ENCODE measurements around the gene PRDM15.

The PRDM15 gene

GRCh38 chr21:41851090-41851790, 27.9 kb downstream of the PRDM15 start:
- no peak for DNase-seq
- Histone ChIP-seq H3K36me3 (peaks cover 59% of the 10 kb centered on the region), H3K27me3 (ENCODE audit: insufficient read depth, low read depth, severe bottlenecking) (no peaks in the 10 kb centered on the region), H3K4me3 (ENCODE audit: low read depth, low read length) (no peak overlapping the region), H3K27ac (no peak overlapping the region), H3K9me3 (ENCODE audit: severe bottlenecking) (no peaks in the 10 kb centered on the region)
- no peak for TF ChIP-seq CTCF (IDR thresholded peaks at IDR 0.05; ENCODE audit: low read depth, low read length)

- no peaks in the 10 kb centered on the region for H3K9me3 ChIP-seq (ENCODE audit: severe bottlenecking)
- H3K27me3 ChIP-seq (ENCODE audit: insufficient read depth, low read depth, severe bottlenecking) = no peaks in the 10 kb centered on the region
- H3K36me3 ChIP-seq = peaks cover 59% of the 10 kb centered on the region
- DNase-seq = no peak
- TF ChIP-seq CTCF (IDR thresholded peaks at IDR 0.05; ENCODE audit: low read depth, low read length) = no peak
- no peak overlapping the region for H3K4me3 ChIP-seq (ENCODE audit: low read depth, low read length)
- H3K27ac ChIP-seq = no peak overlapping the region; the same call in 1 of the 2 replicates
These were observed 29.1 kb downstream of the PRDM15 start for GRCh38 chr21:41850085-41850484.

GRCh38 chr21:41848958-41849580, 30.1 kb downstream of the PRDM15 start:
- DNase-seq = peak; percentile 76
- no peak for TF ChIP-seq CTCF (IDR thresholded peaks at IDR 0.05; ENCODE audit: low read depth, low read length)
- no peaks in the 10 kb centered on the region for H3K9me3 ChIP-seq (ENCODE audit: severe bottlenecking)

GRCh38 chr21:41848533-41848932, 30.6 kb downstream of the PRDM15 start:
- H3K36me3 ChIP-seq = peaks cover 44% of the 10 kb centered on the region

More at GRCh38 chr21:41848958-41849580, 30.1 kb downstream of the PRDM15 start:
- no peaks in the 10 kb centered on the region for H3K27me3 ChIP-seq (ENCODE audit: insufficient read depth, low read depth, severe bottlenecking)
- H3K4me3 ChIP-seq (ENCODE audit: low read depth, low read length) = no peak overlapping the region
- peak overlapping the region; percentile 42 for H3K27ac ChIP-seq
- H3K36me3 ChIP-seq = peaks cover 49% of the 10 kb centered on the region

GRCh38 chr21:41847066-41847804, 31.9 kb downstream of the PRDM15 start:
- Histone ChIP-seq H3K36me3 (peaks cover 35% of the 10 kb centered on the region), H3K27ac (no peak overlapping the region), H3K27me3 (ENCODE audit: insufficient read depth, low read depth, severe bottlenecking) (no peaks in the 10 kb centered on the region), H3K9me3 (ENCODE audit: severe bottlenecking) (no peaks in the 10 kb centered on the region), H3K4me3 (ENCODE audit: low read depth, low read length) (no peak overlapping the region)
- DNase-seq = peak; percentile 44
- peak; percentile 66 for TF ChIP-seq CTCF (IDR thresholded peaks at IDR 0.05; ENCODE audit: low read depth, low read length)

More at GRCh38 chr21:41848533-41848932, 30.6 kb downstream of the PRDM15 start:
- H3K4me3 ChIP-seq (ENCODE audit: low read depth, low read length) = no peak overlapping the region
- H3K27ac ChIP-seq = peak overlapping the region; percentile 42
- TF ChIP-seq CTCF (IDR thresholded peaks at IDR 0.05; ENCODE audit: low read depth, low read length) = no peak
- H3K9me3 ChIP-seq (ENCODE audit: severe bottlenecking) = no peaks in the 10 kb centered on the region
- H3K27me3 ChIP-seq (ENCODE audit: insufficient read depth, low read depth, severe bottlenecking) = no peaks in the 10 kb centered on the region
- no peak for DNase-seq
